Endothelial cell (in vitro differentiated cells): ENCODE results near the gene CDHR5. TPM values are rescaled to one million over a fixed set of nuclear protein-coding genes. Genes with fewer than 3 reads are reported as not detected.

Experiments
- DNase-seq: peaks from one replicate; pipeline ENCODE4 v3.0.0; 2021; ENCODE audit warnings: low spot score
- H3K27ac Mint-ChIP-seq: one replicate; pipeline ENCODE4 v1.8.0; 2021; ENCODE audit warnings: mixed read lengths, inconsistent platforms; ENCODE audit not compliant: unreplicated experiment
- H3K27me3 Mint-ChIP-seq: one replicate; pipeline ENCODE4 v1.8.0; 2021; ENCODE audit warnings: mild to moderate bottlenecking, moderate library complexity, mixed read lengths, inconsistent platforms; ENCODE audit not compliant: unreplicated experiment
- H3K36me3 Mint-ChIP-seq: one replicate; pipeline ENCODE4 v1.8.0; 2021; ENCODE audit warnings: mild to moderate bottlenecking, low read depth, mixed read lengths, inconsistent platforms; ENCODE audit not compliant: unreplicated experiment
- H3K4me1 Mint-ChIP-seq: one replicate; pipeline ENCODE4 v1.8.0; 2021; ENCODE audit warnings: mild to moderate bottlenecking, mixed read lengths, inconsistent platforms; ENCODE audit not compliant: unreplicated experiment
- H3K4me3 Mint-ChIP-seq: one replicate; pipeline ENCODE4 v1.8.0; 2021; ENCODE audit warnings: mild to moderate bottlenecking, mixed read lengths, inconsistent platforms; ENCODE audit not compliant: unreplicated experiment
- H3K9me3 Mint-ChIP-seq: one replicate; pipeline ENCODE4 v1.8.0; 2021; ENCODE audit warnings: mixed read lengths, inconsistent platforms; ENCODE audit not compliant: unreplicated experiment
- CTCF ChIP-seq: fragments of 200-600 bp; sonication (generic); IDR thresholded peaks from one replicate; pipeline ENCODE4 v1.5.0; 2021; ENCODE audit warnings: antibody characterized with exemption; ENCODE audit not compliant: unreplicated experiment
- total RNA-seq: library from RNA; stranded (reverse); fragmentation: NEBNext Ultra II Directional; extraction: Animal tissue kit (Norgen Biotek cat#: 25700); gene quantifications from one replicate; pipeline ENCODE4 v1.2.1, GENCODE V29; 2021; ENCODE audit not compliant: unreplicated experiment

The CDHR5 gene
- total RNA-seq, 1 donor from 2014 or later, result not detected

GRCh38 chr11:615504-616319 lies 9.0 kb downstream of the CDHR5 start, which contains the start of gene IRF7:
Gene IRF7, minus strand, starts transcription at chr11:615950. Its CDS starts 586 bp downstream, at chr11:615364.
- Mint-ChIP-seq H3K27ac (peak within 1 kb of the TSS; percentile 42), H3K27me3 (peaks cover 25% of the 10 kb centered on the region), H3K9me3 (no peaks in the 10 kb centered on the region), H3K4me1 (peaks cover 3% of the 10 kb centered on the region), H3K36me3 (peaks cover 9% of the 10 kb centered on the region), H3K4me3 (peak within 1 kb of the TSS; percentile 83)
- DNase-seq, result peak; percentile 87
- TF ChIP-seq CTCF, result no peak

GRCh38 chr11:614623-615503 lies 9.9 kb downstream of the CDHR5 start:
- Mint-ChIP-seq H3K4me1 (peaks cover 3% of the 10 kb centered on the region), H3K36me3 (peaks cover 9% of the 10 kb centered on the region), H3K4me3 (peak overlapping the region; percentile 83), H3K27ac (peak overlapping the region; percentile 42), H3K9me3 (no peaks in the 10 kb centered on the region), H3K27me3 (peaks cover 25% of the 10 kb centered on the region)
- DNase-seq, result no peak
- TF ChIP-seq CTCF, result no peak

GRCh38 chr11:614021-614622 lies 10.6 kb downstream of the CDHR5 start:
- Mint-ChIP-seq H3K9me3 (no peaks in the 10 kb centered on the region), H3K27me3 (peaks cover 23% of the 10 kb centered on the region), H3K36me3 (peaks cover 9% of the 10 kb centered on the region), H3K27ac (no peak overlapping the region), H3K4me3 (peak overlapping the region; percentile 42), H3K4me1 (peaks cover 3% of the 10 kb centered on the region)
- TF ChIP-seq CTCF, result no peak
- no peak for DNase-seq

GRCh38 chr11:613369-613968 lies 11.3 kb downstream of the CDHR5 start:
- Mint-ChIP-seq H3K4me1 (peaks cover 3% of the 10 kb centered on the region), H3K27ac (no peak overlapping the region), H3K27me3 (peaks cover 23% of the 10 kb centered on the region), H3K4me3 (no peak overlapping the region), H3K9me3 (no peaks in the 10 kb centered on the region), H3K36me3 (peaks cover 9% of the 10 kb centered on the region)
- no peak for DNase-seq
- no peak for TF ChIP-seq CTCF
